SK-N-MC (cell line): ENCODE results near the gene GRIK4.

Experiments
- EZH2 ChIP-seq: fragments of 200-600 bp; sonication (generic); IDR thresholded peaks from one replicate; pipeline ENCODE4 v1.6.1; 2017; ENCODE audit warnings: antibody characterized with exemption
- FOXP2 ChIP-seq: optimal IDR thresholded peaks from 2 replicates; pipeline ENCODE3; 2011; ENCODE audit warnings: mild to moderate bottlenecking, moderate library complexity; ENCODE audit not compliant: insufficient read depth; ENCODE audit errors: extremely low read length, control extremely low read depth
- POLR2AphosphoS5 ChIP-seq: IDR thresholded peaks from 2 replicates; pipeline ENCODE4 v1.6.1; 2012; ENCODE audit warnings: mild to moderate bottlenecking, low read depth, low read length, borderline replicate concordance

DNA sequence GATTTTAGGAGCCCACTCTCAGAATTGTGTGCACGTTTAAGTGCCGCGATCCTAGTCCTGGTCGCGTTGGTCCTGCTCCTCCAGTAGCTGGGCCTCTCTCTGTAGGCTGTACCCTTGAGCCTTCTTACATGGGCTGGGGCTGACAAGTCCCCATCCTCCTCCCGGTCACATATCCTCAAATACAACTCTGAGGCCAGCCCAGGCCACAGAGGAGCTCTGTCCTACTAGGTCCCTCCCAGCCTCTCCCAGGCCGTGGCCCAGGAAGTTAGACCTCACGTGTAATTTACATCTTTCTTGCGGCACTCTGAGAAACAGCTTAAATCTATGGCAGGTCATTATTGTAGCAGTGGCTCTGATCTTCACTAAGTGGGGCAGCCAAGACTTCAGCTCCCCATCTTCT lies 305.2 kb downstream of the GRIK4 start:
- TF ChIP-seq POLR2AphosphoS5 (no peak), FOXP2 (no peak), EZH2 (no peak)
